Measurements from ENCODE around the gene MMP12.

- TF ChIP-seq, protein P1, sequence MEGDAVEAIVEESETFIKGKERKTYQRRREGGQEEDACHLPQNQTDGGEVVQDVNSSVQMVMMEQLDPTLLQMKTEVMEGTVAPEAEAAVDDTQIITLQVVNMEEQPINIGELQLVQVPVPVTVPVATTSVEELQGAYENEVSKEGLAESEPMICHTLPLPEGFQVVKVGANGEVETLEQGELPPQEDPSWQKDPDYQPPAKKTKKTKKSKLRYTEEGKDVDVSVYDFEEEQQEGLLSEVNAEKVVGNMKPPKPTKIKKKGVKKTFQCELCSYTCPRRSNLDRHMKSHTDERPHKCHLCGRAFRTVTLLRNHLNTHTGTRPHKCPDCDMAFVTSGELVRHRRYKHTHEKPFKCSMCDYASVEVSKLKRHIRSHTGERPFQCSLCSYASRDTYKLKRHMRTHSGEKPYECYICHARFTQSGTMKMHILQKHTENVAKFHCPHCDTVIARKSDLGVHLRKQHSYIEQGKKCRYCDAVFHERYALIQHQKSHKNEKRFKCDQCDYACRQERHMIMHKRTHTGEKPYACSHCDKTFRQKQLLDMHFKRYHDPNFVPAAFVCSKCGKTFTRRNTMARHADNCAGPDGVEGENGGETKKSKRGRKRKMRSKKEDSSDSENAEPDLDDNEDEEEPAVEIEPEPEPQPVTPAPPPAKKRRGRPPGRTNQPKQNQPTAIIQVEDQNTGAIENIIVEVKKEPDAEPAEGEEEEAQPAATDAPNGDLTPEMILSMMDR (IDR thresholded peaks at IDR 0.05; ENCODE audit: low read depth, low read length) = no peak
- TF ChIP-seq POLR2A (IDR thresholded peaks at IDR 0.05; ENCODE audit: extremely low read depth, insufficient read length) = no peak
- TF ChIP-seq, protein P2, sequence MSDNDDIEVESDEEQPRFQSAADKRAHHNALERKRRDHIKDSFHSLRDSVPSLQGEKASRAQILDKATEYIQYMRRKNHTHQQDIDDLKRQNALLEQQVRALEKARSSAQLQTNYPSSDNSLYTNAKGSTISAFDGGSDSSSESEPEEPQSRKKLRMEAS (IDR thresholded peaks at IDR 0.05; ENCODE audit: low read depth, low read length) = no peak
- no peak for TF ChIP-seq MYC (IDR thresholded peaks at IDR 0.05; ENCODE audit: low read depth, low read length)
Measured at GRCh38 chr11:102833731-102834130, 41.1 kb downstream of the MMP12 start.

All from NB4 (cell line).